GM21717 (cell line): ENCODE results near the gene SYT1.

Source experiments
- ATAC-seq: cut with Tn5 transposase; IDR thresholded peaks from one replicate; pipeline ENCODE4 v1.9.1; 2021; ENCODE audit warnings: mild to moderate bottlenecking, moderate library complexity; ENCODE audit not compliant: unreplicated experiment

SYT1 gene

DNA sequence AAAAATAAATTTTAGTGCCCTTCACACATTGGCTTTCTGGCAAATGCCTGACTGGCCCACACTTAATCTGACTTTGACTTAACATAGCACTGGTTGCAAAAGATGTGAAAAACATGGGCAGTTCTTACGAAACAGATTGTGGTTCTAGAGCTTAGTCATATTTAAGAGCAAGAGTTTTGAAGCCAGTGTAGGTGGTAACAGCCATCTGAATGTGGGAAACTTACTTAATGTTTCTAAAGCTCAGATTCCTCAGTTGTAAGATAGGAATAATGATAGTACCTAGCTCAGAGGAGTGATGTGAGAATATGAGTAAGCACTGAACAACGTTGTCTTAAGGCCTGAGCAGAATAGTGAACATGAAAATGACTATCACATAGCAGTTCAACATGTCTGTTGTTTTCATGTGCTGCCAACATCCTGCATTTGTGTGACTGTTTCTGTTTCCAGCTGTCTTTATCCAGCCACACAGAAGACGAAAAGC lies 262.7 kb downstream of the SYT1 start:
- ATAC-seq, result peak; percentile 98

DNA sequence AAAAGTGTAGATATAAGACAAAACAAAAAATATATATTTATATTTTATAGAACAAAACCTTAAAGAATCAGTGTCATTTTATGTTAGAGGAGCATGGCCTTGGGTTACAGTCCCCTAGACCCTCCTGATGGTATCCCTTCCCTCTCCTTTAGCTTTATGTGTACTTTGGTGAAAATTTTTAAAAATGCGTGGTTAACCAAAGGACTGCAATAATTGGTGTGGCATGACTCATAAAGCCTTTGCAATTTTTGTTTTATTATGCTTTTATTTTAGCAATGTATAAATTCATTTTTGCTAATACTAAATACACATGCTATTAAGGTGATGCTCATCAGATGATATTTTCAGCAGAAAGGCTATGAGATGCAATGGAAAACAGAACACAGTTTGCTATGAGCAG lies 264.4 kb downstream of the SYT1 start:
- no peak for ATAC-seq

DNA sequence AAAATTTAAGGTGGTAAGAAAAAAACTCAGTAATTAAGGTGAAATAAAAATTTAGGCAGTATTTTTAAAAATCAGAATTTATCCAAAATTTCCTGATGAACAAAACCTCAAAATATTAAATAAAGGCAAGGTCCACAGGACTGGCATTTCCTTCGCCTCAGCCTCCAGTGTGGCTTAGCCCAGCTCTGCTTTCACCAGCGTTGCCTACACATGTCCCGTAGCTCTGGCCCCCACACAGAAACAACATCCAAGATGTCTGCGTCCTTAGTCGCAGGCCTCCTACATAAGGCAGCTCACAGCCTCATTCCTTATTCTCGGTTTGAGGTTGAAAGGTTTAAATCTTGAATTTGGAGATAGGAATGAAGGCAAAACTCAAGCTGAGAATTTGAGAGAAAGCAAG lies 274.3 kb downstream of the SYT1 start:
- ATAC-seq, result no peak

DNA sequence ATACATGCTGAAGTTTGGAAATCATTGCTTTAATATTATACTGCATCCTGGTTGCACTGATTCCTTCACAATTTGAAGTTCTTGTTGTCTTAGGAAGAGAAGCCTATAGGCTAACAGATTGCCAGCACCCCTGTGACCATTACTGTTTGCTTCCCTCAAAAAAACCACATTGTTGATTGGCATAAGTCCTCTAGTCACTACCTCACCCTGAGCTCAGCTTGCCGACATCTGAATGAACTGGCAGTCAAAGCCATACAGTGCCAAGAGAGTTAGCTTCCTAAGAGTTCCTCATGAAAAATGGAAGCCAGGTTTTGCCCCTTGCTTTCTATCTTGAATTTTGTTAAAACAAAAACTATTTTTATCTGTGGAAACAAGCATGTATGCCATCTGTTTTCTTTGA lies 276.1 kb downstream of the SYT1 start:
- ATAC-seq, result no peak

DNA sequence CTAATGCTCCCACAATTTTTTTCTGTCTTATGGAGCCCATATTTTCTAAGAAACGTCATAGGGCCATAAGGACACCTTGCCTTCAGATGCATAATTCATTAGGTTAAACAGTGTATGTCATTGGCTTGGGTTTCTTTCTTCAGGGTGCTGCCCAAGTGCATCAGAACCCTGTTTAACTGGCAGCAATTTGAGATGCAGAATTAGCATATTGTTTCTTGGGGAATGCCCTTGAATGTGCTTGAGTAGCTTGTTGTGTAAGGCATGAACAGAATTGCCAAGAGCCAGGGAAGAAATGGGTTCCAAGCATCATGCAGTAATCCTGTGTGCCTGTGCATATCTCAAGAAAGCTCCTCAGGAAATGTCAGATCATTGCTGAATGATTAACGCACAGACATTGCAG lies 277.2 kb downstream of the SYT1 start:
- ATAC-seq, result no peak

DNA sequence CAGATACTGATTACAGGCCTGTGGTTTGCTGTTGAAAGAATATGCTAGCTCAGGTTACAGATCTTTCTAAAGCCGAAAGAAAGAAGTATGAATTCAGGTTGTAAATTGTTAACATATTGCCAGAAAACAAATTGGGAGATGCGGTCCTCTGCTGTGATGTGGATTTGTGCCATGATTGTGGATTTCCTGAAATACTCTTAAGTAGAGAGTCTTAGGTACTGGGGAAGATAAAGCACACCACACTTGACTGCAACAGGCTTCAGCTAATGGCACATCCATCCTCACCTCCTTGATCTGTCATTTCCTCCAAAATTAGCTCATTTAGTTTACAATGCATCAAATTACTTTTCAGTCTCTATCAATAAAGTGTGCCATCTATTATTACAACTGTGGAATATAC lies 279.2 kb downstream of the SYT1 start:
- no peak for ATAC-seq

DNA sequence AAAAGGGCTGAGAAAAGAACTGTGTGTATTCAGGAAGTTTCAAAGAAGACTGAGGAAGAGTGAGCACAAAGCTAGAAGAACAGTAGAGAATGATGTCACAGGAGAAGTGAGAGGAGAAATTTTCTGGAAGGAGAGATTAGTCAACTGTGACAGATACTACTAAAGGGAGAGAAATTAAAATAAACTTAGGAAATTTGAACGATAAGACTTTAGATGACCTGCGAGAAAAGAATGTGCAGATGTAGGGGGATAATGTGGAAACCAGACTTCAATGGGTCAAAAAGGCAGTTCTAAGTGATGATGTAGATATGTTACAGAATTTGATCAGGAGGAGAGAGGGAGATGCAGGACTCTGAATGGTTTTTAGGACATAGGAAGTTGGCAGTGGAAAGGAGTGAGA lies 287.4 kb downstream of the SYT1 start:
- no peak for ATAC-seq

DNA sequence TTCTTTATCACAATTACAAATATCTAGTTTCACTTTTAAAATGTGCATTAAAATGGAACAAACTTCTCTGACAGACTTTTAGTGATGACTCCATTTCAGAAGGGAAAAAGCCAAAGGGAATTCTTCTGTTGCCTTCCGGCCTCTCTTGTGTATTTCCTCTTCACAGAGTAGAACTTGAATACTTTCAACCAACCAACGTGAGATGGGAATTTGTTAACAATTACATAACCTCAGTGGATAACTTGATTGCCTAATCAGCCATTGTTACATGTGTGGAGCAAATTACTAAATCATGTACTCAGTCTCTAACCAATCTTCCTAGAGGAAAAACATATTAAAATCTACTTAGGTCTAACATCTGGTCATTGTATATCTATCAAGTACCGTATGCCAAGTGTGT lies 291.1 kb downstream of the SYT1 start:
- ATAC-seq, result no peak

DNA sequence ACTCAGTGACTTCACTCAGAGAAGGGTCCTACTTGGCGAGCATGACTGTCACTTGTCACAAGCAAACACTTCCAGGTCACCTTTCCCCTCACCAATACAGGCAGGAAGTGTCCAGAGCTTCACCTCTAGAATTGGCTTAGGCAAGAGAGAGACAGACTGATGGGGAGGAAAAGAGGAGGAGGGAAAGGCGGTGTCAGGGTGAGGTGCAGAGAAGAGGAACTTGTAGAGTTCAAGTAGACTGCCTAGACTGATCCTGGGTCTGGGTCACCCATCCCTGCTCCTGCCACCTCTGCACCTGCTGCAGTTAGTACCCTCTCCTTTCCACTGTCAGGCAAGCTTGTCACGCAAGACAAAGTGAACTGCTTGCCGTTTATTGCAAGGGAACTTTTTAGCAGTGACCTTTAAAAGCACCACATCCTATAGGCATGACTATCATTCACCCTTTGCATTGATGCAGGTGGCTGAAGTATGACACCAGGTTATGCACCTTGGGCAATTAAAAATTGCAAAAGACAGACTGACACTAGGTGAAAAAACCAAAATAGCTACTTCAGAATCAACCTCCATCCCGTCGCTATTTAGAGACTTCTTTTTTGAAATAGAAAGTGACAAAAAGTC lies 292.4 kb downstream of the SYT1 start:
- ATAC-seq, result peak; percentile 62

DNA sequence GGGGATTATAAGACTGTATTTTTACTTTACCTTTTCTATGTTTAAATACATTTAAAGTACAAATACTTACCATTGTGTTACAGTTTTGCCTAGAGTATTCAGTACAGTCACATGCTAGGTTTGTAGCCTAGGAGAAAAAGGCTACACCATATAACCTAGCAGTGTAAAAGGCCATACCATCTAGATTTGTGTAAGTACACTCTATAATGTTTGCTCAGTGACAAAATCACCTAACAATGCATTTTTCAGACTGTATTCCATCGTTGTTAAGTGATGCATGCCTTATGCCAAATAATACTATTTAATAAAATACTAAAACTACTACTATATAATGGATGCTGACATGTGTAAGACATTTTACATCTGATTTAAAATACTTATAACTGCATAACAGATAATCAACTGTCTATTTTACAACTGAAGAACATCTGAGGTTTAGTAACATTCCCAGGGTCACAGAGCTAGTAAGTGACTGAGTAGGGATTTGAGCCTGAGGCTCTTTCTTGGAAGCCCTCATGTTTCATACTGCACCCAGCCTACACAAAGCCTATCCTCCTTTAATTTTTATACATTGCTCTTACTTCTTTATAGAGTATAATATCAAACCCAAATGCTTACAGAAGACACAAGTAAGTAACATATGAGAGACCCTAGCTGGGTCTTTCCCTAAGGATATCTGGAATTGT lies 296.8 kb downstream of the SYT1 start:
- ATAC-seq, result no peak

DNA sequence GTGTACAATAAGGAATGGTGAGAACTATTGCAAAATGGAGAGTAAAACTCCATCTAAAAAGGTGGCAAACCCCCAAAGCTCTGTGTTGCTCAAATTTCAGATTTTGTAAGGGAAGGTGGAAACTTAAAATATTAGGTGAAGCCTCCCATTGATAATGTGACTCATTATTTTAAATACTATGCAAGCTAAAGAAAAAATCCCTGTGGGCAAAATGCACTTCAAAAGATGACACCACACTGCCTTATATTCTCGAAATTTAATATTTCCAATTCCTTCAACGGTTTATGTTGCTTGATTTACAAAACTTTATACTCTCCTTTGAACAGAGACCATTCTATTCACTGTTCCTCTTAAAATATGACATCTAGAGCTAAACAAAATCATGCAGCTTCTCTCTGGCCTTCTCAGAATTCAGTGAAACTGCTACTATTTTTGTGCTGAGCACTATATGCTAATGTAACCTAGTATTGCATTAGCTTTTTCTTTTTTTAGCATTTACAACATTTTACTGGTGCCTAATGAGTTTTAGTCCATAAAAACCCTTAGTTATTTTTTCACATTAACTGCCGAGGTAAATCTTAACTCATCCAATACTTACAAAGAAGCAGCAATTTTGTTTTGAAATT lies 297.7 kb downstream of the SYT1 start:
- ATAC-seq, result no peak

DNA sequence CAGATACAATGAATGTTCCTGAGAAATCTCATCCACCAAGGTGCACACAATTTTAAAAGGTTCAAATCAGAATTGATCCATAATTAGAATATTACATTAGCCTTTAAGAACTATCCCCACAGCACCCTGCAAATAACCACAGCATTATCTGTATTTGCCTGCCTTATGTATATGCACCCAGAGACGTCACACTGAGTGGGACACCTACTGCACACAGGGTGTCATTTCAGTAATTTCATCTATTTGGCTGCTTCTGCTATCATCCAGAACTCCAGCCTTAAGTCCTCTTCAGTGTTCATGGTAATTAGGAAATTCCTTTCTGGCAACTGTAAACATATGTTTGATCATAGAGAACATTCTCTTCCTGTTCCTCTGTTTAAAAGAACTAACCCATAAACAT lies 298.4 kb downstream of the SYT1 start:
- peak; percentile 56 for ATAC-seq

DNA sequence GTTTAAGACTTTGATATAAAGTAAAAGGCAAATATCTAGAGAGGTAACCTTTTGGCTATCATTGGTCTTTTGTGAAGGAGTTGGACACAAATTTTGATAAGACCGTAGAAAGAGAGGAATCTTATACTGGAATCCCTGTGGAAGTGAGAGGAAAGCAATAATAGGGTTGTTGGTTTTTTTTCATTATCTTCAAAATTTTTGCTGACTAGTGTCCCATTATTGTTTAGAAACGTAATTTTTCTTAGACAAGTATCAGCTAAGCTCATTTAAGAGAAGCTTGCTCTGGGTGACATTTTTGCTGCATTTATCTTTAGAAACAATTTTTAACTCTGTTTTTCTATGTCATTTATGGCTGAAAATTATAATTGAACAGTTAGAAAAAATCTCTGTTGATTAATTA lies 300.3 kb downstream of the SYT1 start:
- ATAC-seq, result no peak

DNA sequence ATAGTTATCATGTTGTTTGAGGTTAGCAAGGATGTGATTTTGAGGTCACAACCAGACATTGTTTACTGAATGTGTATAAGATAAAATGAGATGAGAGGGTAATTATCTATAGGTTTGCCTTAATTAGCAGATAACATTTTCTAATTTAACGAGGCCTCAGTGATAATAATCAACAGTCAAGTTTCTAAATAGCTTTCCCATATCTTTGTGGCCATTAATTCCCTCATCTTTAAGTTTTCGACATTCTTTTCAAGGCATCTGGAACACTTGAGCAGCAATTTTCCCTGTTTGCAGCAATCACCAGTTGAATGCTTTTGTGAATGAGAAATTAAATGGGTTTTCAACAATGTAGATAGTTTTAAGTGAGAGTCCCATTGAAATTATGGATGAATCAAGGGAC lies 304.1 kb downstream of the SYT1 start:
- ATAC-seq, result no peak

DNA sequence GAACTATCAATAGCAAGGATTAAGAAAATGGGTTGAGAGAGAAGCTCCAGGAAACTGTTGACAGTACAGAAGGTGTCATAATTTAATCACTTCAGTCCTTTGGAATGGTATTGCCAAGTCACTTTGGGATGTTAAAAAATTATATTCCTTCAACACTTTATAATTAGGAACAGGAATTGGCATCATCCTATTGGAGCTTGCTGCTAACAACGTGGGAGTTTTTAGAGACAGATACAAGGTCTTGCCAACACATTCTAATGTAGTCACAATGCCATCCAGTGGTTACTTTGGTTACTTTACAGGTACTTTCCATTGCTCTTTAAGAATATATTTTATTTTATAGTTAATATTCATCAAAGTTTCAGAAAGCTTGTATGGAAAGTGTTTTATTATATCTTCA lies 310.1 kb downstream of the SYT1 start:
- peak; percentile 62 for ATAC-seq

DNA sequence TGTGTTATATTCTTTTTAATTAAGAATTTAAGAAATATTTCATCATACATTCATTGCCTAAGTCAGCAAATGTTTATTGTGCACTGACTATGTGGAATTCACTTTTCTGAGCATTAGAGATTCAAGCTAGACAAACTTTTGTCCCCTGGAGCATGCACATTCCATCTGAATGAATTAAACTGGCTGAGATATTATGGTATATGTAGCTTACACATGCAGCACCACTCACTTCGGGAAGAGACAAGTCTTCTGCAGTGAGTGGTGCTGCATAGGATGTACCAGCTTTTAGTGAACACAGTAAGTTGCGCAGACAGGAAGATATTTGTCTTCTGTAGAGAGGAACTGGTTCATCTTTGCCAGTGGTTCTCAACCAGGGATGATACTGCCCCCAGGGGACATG lies 318.4 kb downstream of the SYT1 start:
- no peak for ATAC-seq

DNA sequence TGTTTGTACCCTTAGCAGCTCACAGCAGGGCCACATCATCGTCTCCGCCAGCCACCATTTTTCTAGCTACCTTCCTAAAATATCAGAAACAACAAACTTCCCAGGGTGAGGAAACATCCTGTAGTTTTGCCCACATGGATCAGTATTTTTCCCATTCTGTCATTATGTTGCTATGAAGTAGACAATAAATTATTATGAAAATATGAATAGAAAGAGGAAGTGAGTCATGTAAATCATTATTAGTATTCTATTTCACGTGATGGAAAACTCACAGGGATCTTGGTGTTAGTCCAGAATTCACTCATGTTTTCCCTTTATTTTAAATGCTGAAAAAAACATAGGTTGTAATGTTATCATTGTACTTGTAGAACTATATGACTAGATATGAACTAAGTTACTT lies 319.4 kb downstream of the SYT1 start:
- no peak for ATAC-seq

DNA sequence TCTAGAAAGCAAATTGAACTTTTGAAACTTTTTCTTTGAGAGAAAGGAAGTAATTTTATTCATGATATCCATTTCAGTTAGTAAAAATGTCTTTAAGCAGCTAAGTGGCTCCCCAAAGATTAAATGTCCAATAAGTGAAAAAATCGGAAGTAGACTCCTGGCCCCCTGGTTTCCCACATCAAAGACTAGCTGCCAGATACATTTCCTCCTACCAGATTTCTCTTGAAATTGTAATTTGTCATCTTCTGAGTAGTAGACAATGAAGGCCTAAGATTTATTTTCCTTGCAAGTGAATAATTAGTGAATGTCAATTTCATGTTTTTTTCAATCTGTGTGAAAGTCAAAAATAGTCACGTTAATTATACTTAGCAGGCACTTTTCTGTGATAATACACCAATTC lies 321.9 kb downstream of the SYT1 start:
- no peak for ATAC-seq

DNA sequence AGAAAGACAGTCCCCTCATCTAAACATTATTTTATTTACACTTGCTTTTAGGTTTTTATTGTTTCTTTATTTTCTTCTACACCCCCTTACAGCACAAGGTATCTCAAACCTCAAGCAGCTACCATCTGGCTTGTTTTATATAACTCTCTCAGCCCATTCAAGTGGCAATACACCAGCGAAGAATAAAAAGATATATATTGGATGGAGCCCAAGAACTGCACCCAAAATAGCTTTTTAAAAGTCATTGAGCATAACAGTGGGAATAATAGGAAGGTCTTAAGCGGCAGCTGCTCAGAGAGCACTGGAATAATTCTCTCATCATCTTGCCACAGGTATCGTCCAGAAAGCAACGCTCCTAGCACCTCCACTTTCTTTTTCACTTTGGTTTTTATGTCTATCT lies 322.5 kb downstream of the SYT1 start:
- ATAC-seq, result no peak

DNA sequence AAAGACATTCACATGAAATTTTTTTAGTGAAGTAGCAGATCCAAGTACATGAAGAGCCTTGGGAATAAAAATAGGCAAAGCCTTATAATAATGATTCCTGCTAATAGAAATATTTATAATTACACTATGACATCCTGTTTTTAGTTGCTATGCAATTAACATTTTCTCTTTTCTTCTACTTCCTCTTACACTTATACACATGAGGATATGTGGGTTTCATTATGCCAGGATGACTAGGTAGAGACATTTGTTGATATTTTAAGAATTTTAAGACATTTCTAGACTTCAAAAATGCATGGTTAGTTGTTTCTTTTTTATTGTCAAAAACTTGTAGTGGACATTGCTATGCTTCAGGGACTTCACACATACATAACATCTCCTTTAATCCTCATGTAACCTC lies 326.8 kb downstream of the SYT1 start:
- ATAC-seq, result no peak

DNA sequence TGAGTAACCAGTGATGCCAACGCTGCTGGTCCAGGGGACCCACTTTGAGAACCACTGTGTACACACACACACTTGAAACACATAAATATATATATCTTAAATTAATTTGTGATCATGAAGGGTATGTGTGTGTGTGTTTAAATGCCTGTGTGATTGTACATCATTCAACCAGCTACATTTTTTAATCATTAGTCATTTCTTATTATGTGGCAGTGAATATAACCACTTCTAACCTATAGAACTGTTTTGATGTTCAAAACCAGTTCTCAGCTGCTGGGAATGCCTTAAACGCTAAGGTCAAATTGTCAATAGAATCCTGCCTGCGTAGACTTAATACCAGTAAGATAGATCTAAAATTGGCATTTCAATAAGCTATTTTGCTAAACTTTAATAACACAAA lies 330.0 kb downstream of the SYT1 start:
- ATAC-seq, result no peak

DNA sequence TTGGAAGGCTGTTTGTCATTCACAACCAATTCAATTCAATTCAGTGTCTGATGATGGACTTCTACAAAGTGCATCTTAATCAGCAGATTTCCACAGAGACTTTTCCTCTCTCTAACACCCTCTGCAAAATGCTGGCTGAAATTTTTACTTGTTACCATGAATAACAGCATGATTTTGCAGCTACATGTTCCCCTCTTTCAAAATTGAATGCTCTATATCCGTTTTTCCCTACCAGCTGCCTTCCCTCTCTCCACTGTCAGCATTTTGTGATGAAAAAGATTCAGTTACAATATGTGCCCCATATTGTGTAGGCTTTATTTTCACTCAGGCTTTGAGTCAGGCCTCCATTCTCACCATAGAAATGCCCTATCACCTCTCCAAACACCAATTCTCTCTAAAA lies 334.6 kb downstream of the SYT1 start:
- ATAC-seq, result no peak
